NB4 (cell line): ENCODE results near the gene DIAPH3.

Experiments
- DNase-seq: peaks from one replicate; pipeline ENCODE4 v3.0.0; 2010; ENCODE audit warnings: low read depth
- H3K4me3 ChIP-seq: one replicate; pipeline ENCODE4 v1.5.1; 2011; ENCODE audit warnings: mild to moderate bottlenecking, low read depth, low read length, moderate library complexity
- MYC ChIP-seq: IDR thresholded peaks from 2 replicates; pipeline ENCODE4 v1.6.1; 2011; ENCODE audit warnings: low read depth, low read length
- POLR2A ChIP-seq: IDR thresholded peaks from 2 replicates; pipeline ENCODE4 v1.6.1; 2011; ENCODE audit warnings: mild to moderate bottlenecking; ENCODE audit not compliant: insufficient read length; ENCODE audit errors: extremely low read depth
- TF ChIP-seq, protein P1 (sequence below): IDR thresholded peaks from 2 replicates; pipeline ENCODE4 v1.6.1; 2011; ENCODE audit warnings: low read depth, low read length
- TF ChIP-seq, protein P2 (sequence below): IDR thresholded peaks from one replicate; pipeline ENCODE4 v1.5.1; 2012; ENCODE audit warnings: low read depth, low read length

DIAPH3 gene

DNA sequence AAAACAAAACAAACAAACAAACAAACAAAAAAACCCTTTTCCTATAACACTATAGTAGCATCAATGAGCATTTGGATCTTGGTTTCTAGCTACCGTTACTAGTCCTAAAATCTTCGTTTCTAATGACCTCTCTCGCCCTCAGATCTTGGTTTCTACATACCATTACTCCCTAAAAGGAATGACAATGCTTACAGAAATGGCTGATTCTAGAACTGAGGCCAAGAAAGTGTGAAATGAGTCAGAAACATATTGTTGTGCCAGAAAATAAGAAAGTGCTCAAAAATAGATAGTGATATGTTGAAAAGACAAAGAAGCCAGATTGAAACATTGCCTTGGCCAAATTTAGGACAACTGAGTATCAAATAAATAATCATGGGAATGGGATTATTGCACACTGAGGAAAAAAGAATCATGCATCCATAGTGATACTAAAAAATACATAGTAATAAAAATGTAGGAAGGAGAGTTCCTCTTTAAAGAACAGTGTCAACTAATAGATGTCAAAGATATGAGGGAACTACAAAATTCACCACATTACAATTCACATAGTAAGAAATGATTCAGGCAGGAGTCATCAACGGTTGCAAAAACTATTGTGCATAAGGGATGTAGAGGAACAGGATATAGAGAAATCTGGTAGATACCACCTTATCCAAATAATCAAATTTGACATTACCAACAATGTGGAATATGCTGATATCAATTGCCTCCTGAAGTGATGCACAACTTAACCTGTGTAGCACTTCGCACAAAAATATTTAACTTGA lies 386.6 kb downstream of the DIAPH3 start:
- DNase-seq = no peak
- TF ChIP-seq, protein P1, sequence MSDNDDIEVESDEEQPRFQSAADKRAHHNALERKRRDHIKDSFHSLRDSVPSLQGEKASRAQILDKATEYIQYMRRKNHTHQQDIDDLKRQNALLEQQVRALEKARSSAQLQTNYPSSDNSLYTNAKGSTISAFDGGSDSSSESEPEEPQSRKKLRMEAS = no peak
- TF ChIP-seq POLR2A (no peak), MYC (no peak)
- TF ChIP-seq, protein P2, sequence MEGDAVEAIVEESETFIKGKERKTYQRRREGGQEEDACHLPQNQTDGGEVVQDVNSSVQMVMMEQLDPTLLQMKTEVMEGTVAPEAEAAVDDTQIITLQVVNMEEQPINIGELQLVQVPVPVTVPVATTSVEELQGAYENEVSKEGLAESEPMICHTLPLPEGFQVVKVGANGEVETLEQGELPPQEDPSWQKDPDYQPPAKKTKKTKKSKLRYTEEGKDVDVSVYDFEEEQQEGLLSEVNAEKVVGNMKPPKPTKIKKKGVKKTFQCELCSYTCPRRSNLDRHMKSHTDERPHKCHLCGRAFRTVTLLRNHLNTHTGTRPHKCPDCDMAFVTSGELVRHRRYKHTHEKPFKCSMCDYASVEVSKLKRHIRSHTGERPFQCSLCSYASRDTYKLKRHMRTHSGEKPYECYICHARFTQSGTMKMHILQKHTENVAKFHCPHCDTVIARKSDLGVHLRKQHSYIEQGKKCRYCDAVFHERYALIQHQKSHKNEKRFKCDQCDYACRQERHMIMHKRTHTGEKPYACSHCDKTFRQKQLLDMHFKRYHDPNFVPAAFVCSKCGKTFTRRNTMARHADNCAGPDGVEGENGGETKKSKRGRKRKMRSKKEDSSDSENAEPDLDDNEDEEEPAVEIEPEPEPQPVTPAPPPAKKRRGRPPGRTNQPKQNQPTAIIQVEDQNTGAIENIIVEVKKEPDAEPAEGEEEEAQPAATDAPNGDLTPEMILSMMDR = no peak
- H3K4me3 ChIP-seq = no peak overlapping the region

DNA sequence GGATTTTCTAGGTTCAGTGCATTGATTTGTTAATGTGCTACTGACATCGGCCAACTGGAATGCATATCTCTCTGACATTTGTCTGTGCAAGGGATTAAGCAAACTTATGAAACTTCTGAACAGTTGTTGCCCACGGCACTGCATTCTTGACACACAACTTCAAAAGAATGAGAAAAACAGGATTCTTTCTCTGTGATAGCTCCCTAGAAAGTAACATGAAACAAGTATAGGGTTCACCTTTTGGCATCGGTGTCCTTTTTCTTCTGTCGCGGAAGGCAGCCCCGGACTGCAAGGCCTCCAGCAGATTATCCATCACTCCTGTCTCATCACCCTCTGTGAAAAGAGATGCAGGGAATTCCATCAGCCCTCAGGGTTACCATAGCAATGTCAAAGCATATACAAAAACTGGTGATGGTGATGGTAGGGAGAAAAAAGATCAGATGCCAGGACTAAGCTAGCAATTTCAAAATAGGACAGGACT lies 389.2 kb downstream of the DIAPH3 start:
- no peak overlapping the region for H3K4me3 ChIP-seq
- TF ChIP-seq, protein P1 = no peak
- no peak for DNase-seq

DNA sequence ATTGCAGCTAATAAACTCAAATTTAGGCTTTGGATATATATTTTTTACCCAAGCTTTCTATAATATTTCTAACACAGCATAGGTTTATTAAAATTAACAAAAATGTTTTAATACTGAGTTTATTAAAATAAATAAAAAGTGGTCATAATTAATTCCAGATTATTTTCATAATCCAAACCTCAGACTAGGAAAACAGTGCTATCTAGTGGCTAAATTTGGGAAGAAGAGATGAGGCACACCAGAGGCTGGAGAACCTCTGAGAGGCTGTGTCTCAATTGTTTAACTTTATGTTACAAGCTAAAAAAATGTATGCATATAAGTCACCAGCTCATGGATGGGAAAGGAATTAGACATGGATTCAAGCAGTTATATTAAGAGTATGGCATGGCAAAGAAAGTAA lies 392.5 kb downstream of the DIAPH3 start:
- TF ChIP-seq MYC = no peak
- TF ChIP-seq POLR2A = no peak
- TF ChIP-seq, protein P1 = no peak
- TF ChIP-seq, protein P2 = no peak
- no peak for DNase-seq
- no peak overlapping the region for H3K4me3 ChIP-seq

DNA sequence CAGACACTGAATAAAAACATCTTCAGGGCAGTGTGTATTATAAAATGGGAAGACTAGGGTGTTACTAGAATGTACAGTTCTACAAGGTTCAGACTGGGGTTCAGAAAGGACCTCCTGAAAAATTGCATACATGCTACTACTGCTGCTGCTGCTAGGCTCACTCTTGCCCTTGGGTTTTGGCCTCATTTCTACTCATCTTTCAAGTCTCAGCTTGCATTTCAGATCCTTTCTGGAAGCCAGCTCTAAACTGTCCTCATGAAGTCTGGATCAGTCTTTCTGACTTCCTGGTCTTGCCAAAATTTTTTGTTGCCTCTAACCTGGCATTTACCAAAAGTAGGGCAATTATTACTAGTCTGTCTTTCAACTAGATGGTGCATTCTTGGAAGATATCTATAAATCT lies 393.3 kb downstream of the DIAPH3 start:
- H3K4me3 ChIP-seq = no peak overlapping the region
- TF ChIP-seq POLR2A = no peak
- TF ChIP-seq, protein P2 = no peak
- TF ChIP-seq, protein P1 = no peak
- TF ChIP-seq MYC = no peak
- no peak for DNase-seq

DNA sequence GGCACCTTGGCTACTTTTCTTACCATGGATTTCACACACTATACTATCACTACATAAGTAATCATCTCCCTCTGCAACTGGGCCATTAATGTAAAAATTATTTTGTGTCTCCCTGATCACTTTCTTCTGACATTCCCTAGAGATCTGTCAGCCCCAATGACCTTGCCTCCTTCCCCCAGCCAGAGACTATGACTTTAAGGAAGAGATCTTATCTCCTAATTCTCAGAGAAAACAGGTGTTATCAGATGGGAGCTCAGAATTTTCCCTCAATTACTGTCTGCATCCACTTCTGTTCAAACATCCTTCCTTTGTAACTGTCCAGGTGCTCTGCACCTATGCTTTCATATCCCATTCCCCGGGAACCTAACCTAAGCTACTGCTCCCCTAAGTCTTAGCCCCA lies 397.5 kb downstream of the DIAPH3 start:
- H3K4me3 ChIP-seq = no peak overlapping the region
- DNase-seq = no peak
- TF ChIP-seq, protein P1 = no peak

DNA sequence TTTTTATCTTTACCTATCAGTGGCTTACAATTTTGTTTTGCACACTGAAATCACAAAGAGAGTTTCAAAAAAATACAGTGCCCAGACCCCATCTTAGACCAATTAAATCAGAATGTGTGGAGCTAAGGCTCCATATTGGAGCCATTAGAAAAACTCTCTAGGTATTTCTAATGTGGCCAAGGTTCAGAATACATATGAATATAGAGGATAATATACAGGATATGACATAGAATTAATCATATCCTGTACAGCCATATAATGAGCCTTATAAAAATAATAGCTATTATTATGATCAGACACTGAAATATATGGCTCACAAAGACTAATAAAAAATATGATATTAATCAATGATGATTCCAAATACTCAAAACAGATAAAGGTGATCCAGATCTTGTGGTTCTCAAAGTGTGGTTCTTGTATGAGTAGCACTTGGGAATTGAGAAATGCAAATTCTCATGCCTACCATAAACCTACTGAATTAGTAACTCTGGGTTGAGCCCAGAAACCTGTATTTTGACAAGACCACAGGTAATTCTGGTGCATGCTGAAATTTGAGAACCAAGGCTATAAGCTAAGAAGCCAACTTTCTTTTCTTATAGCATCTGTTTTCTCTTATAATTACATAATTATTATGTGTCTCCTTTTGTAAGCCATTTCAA lies 408.0 kb downstream of the DIAPH3 start:
- H3K4me3 ChIP-seq = no peak overlapping the region
- TF ChIP-seq, protein P2 = no peak
- TF ChIP-seq POLR2A (no peak), MYC (no peak)
- TF ChIP-seq, protein P1 = no peak
- DNase-seq = no peak
